MM.1S (cell line): ENCODE results near the gene FRMD8.
A peak's percentile ranks its signal among the peaks of the same experiment; 100 is the strongest.

Experiments used
- DNase-seq: peaks from one replicate; pipeline ENCODE4 v3.0.0-alpha.2; 2015
- H2AFZ ChIP-seq: fragments of 300-600 bp; sonication (generic); 2 replicates; pipeline ENCODE4 v1.6.0; 2016; ENCODE audit warnings: antibody characterized with exemption, low read length
- H3F3A ChIP-seq: fragments of 300-600 bp; sonication (generic); 2 replicates; pipeline ENCODE4 v1.6.1; 2016; ENCODE audit warnings: mild to moderate bottlenecking, antibody characterized with exemption, low read length, moderate library complexity, mixed read lengths; ENCODE audit not compliant: insufficient read depth
- H3K27ac ChIP-seq: fragments of 300-600 bp; sonication (generic); 2 replicates; pipeline ENCODE4 v1.5.1; 2016; ENCODE audit warnings: mild to moderate bottlenecking, low read length
- H3K27me3 ChIP-seq: fragments of 300-600 bp; sonication (generic); replicated peaks from 2 replicates; pipeline ENCODE4 v1.6.0; 2016; ENCODE audit warnings: low read length; ENCODE audit not compliant: insufficient read depth
- H3K36me3 ChIP-seq: fragments of 300-600 bp; sonication (generic); replicated peaks from 2 replicates; pipeline ENCODE4 v1.6.1; 2016; ENCODE audit warnings: mild to moderate bottlenecking, low read length, mixed read lengths; ENCODE audit not compliant: insufficient read depth
- H3K4me1 ChIP-seq: fragments of 300-600 bp; sonication (generic); 2 replicates; pipeline ENCODE4 v1.6.1; 2016; ENCODE audit warnings: low read length, mixed read lengths
- H3K4me2 ChIP-seq: fragments of 300-600 bp; sonication (generic); 2 replicates; pipeline ENCODE4 v1.6.0; 2016; ENCODE audit warnings: low read depth, low read length
- H3K4me3 ChIP-seq: fragments of 300-600 bp; sonication (generic); 2 replicates; pipeline ENCODE4 v1.5.1; 2016; ENCODE audit warnings: low read length, mixed read lengths
- H3K79me2 ChIP-seq: fragments of 300-600 bp; sonication (generic); 2 replicates; pipeline ENCODE4 v1.6.1; 2016; ENCODE audit warnings: mixed run types, low read length, mixed read lengths
- H3K9ac ChIP-seq: fragments of 300-600 bp; sonication (generic); 2 replicates; pipeline ENCODE4 v1.6.1; 2016; ENCODE audit warnings: low read length, mixed read lengths
- H3K9me2 ChIP-seq: fragments of 300-600 bp; sonication (generic); replicated peaks from 2 replicates; pipeline ENCODE4 v1.6.1; 2016; ENCODE audit warnings: mild to moderate bottlenecking, low read length, mixed read lengths; ENCODE audit not compliant: insufficient read depth
- H3K9me3 ChIP-seq: fragments of 300-600 bp; sonication (generic); replicated peaks from 2 replicates; pipeline ENCODE4 v1.6.1; 2016; ENCODE audit warnings: mild to moderate bottlenecking, low read length, mixed read lengths; ENCODE audit not compliant: insufficient read depth
- H4K20me1 ChIP-seq: fragments of 300-600 bp; sonication (generic); 2 replicates; pipeline ENCODE4 v1.6.1; 2016; ENCODE audit warnings: mild to moderate bottlenecking, low read length, moderate library complexity, mixed read lengths; ENCODE audit not compliant: insufficient read depth
- CTCF ChIP-seq: fragments of 300-600 bp; sonication (generic); IDR thresholded peaks from 2 replicates; pipeline ENCODE4 v1.5.1; 2016; ENCODE audit warnings: antibody characterized with exemption, low read length, mixed read lengths
- EZH2 ChIP-seq: fragments of 300-600 bp; sonication (generic); optimal IDR thresholded peaks from 2 replicates; pipeline ENCODE3; 2017; ENCODE audit warnings: low read depth, mild to moderate bottlenecking, antibody characterized with exemption, low read length, mixed read lengths
- EZH2phosphoT487 ChIP-seq: fragments of 300-600 bp; sonication (generic); IDR thresholded peaks from 2 replicates; pipeline ENCODE4 v1.6.1; 2018; ENCODE audit warnings: antibody characterized with exemption, low read length

Gene FRMD8

GRCh38 chr11:65445604-65446445, 59.4 kb downstream of the FRMD8 start:
- TF ChIP-seq CTCF (no peak), EZH2 (no peak), EZH2phosphoT487 (no peak)
- H4K20me1 ChIP-seq: peaks cover 8% of the 10 kb centered on the region; the same call in 1 of the 2 replicates

GRCh38 chr11:65446446-65447277, 60.2 kb downstream of the FRMD8 start:
- H3K4me1 ChIP-seq: peaks cover 14% of the 10 kb centered on the region
- TF ChIP-seq EZH2 (no peak), EZH2phosphoT487 (no peak), CTCF (no peak)
- H4K20me1 ChIP-seq: peaks cover 8% of the 10 kb centered on the region; the same call in 1 of the 2 replicates
- no peaks in the 10 kb centered on the region for H3K9me2 ChIP-seq
- no peaks in the 10 kb centered on the region for H3K27me3 ChIP-seq
- H3K9me3 ChIP-seq: no peaks in the 10 kb centered on the region
- no peak for DNase-seq
- no peak overlapping the region for H3K4me2 ChIP-seq
- H3F3A ChIP-seq: peaks cover 56% of the 10 kb centered on the region
- H3K9ac ChIP-seq: no peak overlapping the region
- H3K4me3 ChIP-seq: no peak overlapping the region
- H3K79me2 ChIP-seq: peaks cover 8% of the 10 kb centered on the region
- no peak overlapping the region for H2AFZ ChIP-seq
- H3K36me3 ChIP-seq: no peaks in the 10 kb centered on the region
- peak overlapping the region; percentile 0; the same call in 1 of the 2 replicates for H3K27ac ChIP-seq

More at GRCh38 chr11:65445604-65446445, 59.4 kb downstream of the FRMD8 start:
- no peak overlapping the region for H3K4me2 ChIP-seq
- DNase-seq: no peak
- no peak overlapping the region for H2AFZ ChIP-seq
- no peaks in the 10 kb centered on the region for H3K9me3 ChIP-seq
- no peak overlapping the region for H3K9ac ChIP-seq
- peaks cover 9% of the 10 kb centered on the region for H3K79me2 ChIP-seq
- peak overlapping the region; percentile 0; the same call in 1 of the 2 replicates for H3K27ac ChIP-seq
- H3K9me2 ChIP-seq: no peaks in the 10 kb centered on the region
- peaks cover 64% of the 10 kb centered on the region for H3F3A ChIP-seq
- no peaks in the 10 kb centered on the region for H3K27me3 ChIP-seq
- no peak overlapping the region for H3K4me3 ChIP-seq
- peaks cover 22% of the 10 kb centered on the region for H3K4me1 ChIP-seq
- no peaks in the 10 kb centered on the region for H3K36me3 ChIP-seq

GRCh38 chr11:65448074-65448417, 61.6 kb downstream of the FRMD8 start:
- H3K9ac ChIP-seq: no peak overlapping the region
- no peaks in the 10 kb centered on the region for H3K9me2 ChIP-seq
- no peaks in the 10 kb centered on the region for H3K27me3 ChIP-seq
- H3K4me3 ChIP-seq: no peak overlapping the region
- H3K36me3 ChIP-seq: no peaks in the 10 kb centered on the region
- DNase-seq: no peak
- no peak for TF ChIP-seq EZH2phosphoT487
- TF ChIP-seq CTCF: no peak
- no peak for TF ChIP-seq EZH2
- no peak overlapping the region for H2AFZ ChIP-seq
- H3K9me3 ChIP-seq: no peaks in the 10 kb centered on the region
- peaks cover 43% of the 10 kb centered on the region for H3F3A ChIP-seq
- H4K20me1 ChIP-seq: peaks cover 8% of the 10 kb centered on the region; the same call in 1 of the 2 replicates
- no peak overlapping the region for H3K27ac ChIP-seq
- peaks cover 4% of the 10 kb centered on the region; the same call in 1 of the 2 replicates for H3K4me1 ChIP-seq
- no peaks in the 10 kb centered on the region for H3K79me2 ChIP-seq
- no peak overlapping the region for H3K4me2 ChIP-seq
